RWPE2 (cell line): ENCODE data around the gene FABP2.

Experiments
- ATAC-seq: fragments of 200-7000 bp; cut with Tn5 transposase; 3 replicates; pipeline ENCODE4 v1.9.1; 2021; ENCODE audit warnings: low read depth
- DNase-seq: peaks from one replicate; pipeline ENCODE4 v3.0.0-alpha.2; 2020; ENCODE audit warnings: low spot score
- H3K27ac ChIP-seq: fragments of 450-650 bp; 2 replicates; pipeline ENCODE4 v1.5.1; 2017; ENCODE audit warnings: mild to moderate bottlenecking; ENCODE audit not compliant: poor library complexity, severe bottlenecking
- H3K27me3 ChIP-seq: fragments of 250-450 bp; sonication (Bioruptor Pico); 2 replicates; pipeline ENCODE4 v1.5.1; 2021; ENCODE audit warnings: mild to moderate bottlenecking, moderate library complexity; ENCODE audit not compliant: insufficient read depth, poor library complexity, severe bottlenecking
- H3K36me3 ChIP-seq: fragments of 250-450 bp; sonication (Bioruptor Pico); 2 replicates; pipeline ENCODE4 v1.5.1; 2020; ENCODE audit warnings: low read depth, mild to moderate bottlenecking, moderate library complexity
- H3K4me1 ChIP-seq: fragments of 250-450 bp; sonication (Bioruptor Pico); 2 replicates; pipeline ENCODE4 v1.5.1; 2021; ENCODE audit warnings: mild to moderate bottlenecking, moderate library complexity; ENCODE audit not compliant: insufficient read depth, poor library complexity, severe bottlenecking
- H3K4me3 ChIP-seq: fragments of 250-450 bp; sonication (Bioruptor Pico); 2 replicates; pipeline ENCODE4 v1.5.1; 2021; ENCODE audit warnings: mild to moderate bottlenecking, moderate library complexity; ENCODE audit not compliant: severe bottlenecking
- H3K9me3 ChIP-seq: fragments of 250-450 bp; sonication (Bioruptor Pico); 2 replicates; pipeline ENCODE4 v1.5.1; 2021; ENCODE audit warnings: mild to moderate bottlenecking, moderate library complexity; ENCODE audit not compliant: severe bottlenecking
- TF ChIP-seq, protein P1 (sequence below): fragments of 450-650 bp; IDR thresholded peaks from one replicate; pipeline ENCODE4 v1.5.1; 2017; ENCODE audit warnings: mild to moderate bottlenecking, moderate library complexity; ENCODE audit not compliant: poor library complexity, severe bottlenecking

Gene FABP2

GRCh38 chr4:119290598-119290997 is 31.3 kb downstream of the FABP2 start:
- no peak overlapping the region for H3K27ac ChIP-seq
- TF ChIP-seq, protein P1, sequence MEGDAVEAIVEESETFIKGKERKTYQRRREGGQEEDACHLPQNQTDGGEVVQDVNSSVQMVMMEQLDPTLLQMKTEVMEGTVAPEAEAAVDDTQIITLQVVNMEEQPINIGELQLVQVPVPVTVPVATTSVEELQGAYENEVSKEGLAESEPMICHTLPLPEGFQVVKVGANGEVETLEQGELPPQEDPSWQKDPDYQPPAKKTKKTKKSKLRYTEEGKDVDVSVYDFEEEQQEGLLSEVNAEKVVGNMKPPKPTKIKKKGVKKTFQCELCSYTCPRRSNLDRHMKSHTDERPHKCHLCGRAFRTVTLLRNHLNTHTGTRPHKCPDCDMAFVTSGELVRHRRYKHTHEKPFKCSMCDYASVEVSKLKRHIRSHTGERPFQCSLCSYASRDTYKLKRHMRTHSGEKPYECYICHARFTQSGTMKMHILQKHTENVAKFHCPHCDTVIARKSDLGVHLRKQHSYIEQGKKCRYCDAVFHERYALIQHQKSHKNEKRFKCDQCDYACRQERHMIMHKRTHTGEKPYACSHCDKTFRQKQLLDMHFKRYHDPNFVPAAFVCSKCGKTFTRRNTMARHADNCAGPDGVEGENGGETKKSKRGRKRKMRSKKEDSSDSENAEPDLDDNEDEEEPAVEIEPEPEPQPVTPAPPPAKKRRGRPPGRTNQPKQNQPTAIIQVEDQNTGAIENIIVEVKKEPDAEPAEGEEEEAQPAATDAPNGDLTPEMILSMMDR: no peak
- DNase-seq: no peak
- H3K4me3 ChIP-seq: no peak overlapping the region
- no peaks in the 10 kb centered on the region for H3K27me3 ChIP-seq
- H3K4me1 ChIP-seq: no peaks in the 10 kb centered on the region
- H3K36me3 ChIP-seq: peaks cover 53% of the 10 kb centered on the region
- ATAC-seq: no peak
- no peaks in the 10 kb centered on the region for H3K9me3 ChIP-seq

DNA sequence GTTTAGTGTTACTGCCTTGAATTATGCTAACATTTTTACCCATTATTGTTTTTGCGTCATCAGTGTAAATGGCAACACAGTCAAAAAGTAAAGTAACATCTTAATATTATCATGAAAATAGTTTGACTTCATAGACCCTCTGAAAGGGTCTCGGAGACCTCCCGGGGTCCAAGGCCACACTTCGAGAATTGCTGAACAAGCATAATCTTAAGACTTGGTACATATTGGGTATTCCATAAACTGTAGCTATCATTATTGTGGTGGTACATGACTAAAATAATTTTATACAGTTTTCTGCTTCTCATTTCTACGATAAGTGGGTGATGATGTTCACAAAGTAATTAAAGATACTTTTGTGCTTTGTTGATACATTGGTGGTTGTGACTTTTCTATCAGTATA is 32.6 kb downstream of the FABP2 start:
- DNase-seq: no peak

GRCh38 chr4:119286377-119287002 is 35.4 kb downstream of the FABP2 start:
- ATAC-seq (no peak), DNase-seq (no peak)
- TF ChIP-seq, protein P1: peak; percentile 90
- Histone ChIP-seq H3K4me1 (peaks cover 7% of the 10 kb centered on the region), H3K9me3 (no peaks in the 10 kb centered on the region), H3K27ac (no peak overlapping the region), H3K36me3 (peaks cover 15% of the 10 kb centered on the region), H3K4me3 (no peak overlapping the region), H3K27me3 (no peaks in the 10 kb centered on the region)

More for the DNA sequence above, 32.6 kb downstream of the FABP2 start:
- Histone ChIP-seq H3K4me1 (peaks cover 4% of the 10 kb centered on the region), H3K9me3 (no peaks in the 10 kb centered on the region), H3K27ac (no peak overlapping the region), H3K36me3 (peaks cover 44% of the 10 kb centered on the region), H3K4me3 (no peak overlapping the region), H3K27me3 (no peaks in the 10 kb centered on the region)
- TF ChIP-seq, protein P1: no peak
- ATAC-seq: no peak

GRCh38 chr4:119284876-119285780 is 36.8 kb downstream of the FABP2 start:
- Histone ChIP-seq H3K4me3 (peak overlapping the region; percentile 6), H3K4me1 (peaks cover 7% of the 10 kb centered on the region), H3K9me3 (no peaks in the 10 kb centered on the region), H3K27ac (peak overlapping the region; percentile 10), H3K36me3 (peaks cover 11% of the 10 kb centered on the region; the same call in 1 of the 2 replicates), H3K27me3 (no peaks in the 10 kb centered on the region)
- ATAC-seq: peak; percentile 61
- DNase-seq: no peak
- TF ChIP-seq, protein P1: no peak
